Left hindlimb (tissue), 1 donor: ENCODE results near the gene DBP.
"Not testable (repeated sequence)": the region's sequence is repeated elsewhere in the genome, so short reads cannot be mapped to it uniquely, and the experiment has no call there.

ENCODE experiments used
- DNase-seq: peaks from one replicate; pipeline ENCODE4 v3.0.0-alpha.2; 2018

DBP gene

GRCh38 chr19:48665786-48666185 is 28.6 kb upstream of the DBP start:
- DNase-seq: no peak

GRCh38 chr19:48664476-48664875 is 27.3 kb upstream of the DBP start:
- DNase-seq: no peak

DNA sequence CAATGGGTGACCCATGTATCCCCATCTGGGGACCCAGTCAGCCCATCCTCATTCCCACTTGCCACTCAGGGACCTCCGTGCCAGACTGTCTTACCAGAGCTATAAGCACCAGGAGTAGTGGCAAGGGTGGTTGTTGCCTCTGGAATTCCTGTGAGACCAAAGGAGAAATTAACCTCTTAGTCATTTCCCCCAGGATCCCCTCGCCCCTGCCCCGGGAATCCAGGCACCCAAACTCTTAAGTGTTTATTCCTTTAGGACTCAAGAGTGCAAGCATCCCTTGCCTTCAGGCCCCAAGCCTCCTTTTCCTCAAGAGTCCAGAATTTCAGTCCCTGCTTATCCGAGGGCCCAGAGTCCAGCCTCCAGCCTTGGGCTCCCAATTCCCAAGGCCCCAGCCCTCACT is 26.5 kb upstream of the DBP start:
- DNase-seq: no peak

GRCh38 chr19:48661711-48662090 is 24.5 kb upstream of the DBP start:
- DNase-seq: no peak

DNA sequence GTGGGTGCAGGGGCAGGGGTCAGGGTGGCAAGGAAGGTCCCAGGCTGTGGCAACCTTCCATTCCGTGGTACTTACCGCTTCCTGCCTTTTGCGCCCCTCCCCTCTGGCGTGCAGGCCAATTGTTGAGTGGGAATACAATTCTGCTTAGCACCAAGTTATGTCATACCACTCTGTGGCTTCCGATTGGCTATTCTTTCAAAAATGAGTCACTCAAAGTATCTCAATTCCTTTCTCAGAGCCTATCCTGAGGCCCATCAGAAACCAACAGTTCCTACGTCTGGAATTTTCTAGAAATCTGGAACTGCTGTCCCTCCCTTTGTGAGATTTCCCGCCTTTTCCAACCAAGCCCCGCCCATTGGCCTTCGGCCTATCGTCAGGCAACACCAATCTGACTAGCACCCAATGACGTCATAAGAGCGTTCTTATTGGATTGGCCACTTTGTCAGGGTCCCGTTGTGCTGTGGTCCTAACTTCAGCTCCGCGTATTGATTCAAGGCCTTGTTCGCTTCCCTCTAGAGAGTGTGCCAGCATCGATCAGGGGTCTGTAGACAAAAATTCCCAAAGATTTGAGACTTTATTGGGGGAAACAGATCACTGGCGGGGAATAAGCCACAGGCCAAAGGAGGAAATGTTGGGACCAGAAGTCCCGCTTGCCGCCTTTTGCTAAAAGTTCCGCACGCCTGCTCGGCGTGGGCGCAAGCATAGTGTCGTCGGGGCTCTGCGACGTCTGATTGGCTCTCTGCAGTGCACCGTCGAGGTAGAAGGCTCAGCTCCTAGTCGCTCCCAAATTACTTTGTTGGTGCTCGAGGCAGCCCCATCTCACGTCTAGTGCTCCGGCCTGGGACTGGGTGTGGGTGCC is 23.9 kb upstream of the DBP start:
- DNase-seq: peak; percentile 67

GRCh38 chr19:48659768-48660167 is 22.6 kb upstream of the DBP start:
- no peak for DNase-seq

- DNase-seq: no peak
Measured at GRCh38 chr19:48658483-48658882, 21.3 kb upstream of the DBP start.

DNA sequence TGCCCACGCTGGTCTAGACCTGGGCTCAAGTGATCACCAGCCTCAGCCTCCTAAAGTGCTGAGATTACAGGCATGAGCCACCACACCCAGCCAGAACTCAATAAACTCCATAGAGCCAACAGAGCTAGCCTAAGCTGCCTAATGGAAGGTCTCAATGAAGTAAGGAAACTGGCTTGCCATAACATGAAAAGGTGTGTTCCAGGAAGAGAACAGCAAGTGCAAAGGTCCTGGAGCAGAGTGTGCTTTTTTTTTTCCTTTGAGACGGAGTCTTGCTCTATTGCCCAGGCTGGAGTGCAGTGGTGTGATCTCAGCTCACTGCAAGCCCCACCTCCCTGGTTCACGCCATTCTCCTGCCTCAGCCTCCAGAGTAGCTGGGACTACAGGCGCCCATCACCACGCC is 20.6 kb upstream of the DBP start:
- not testable (repeated sequence) for DNase-seq

- no peak for DNase-seq
Measured at GRCh38 chr19:48656840-48657474, 19.8 kb upstream of the DBP start.

DNA sequence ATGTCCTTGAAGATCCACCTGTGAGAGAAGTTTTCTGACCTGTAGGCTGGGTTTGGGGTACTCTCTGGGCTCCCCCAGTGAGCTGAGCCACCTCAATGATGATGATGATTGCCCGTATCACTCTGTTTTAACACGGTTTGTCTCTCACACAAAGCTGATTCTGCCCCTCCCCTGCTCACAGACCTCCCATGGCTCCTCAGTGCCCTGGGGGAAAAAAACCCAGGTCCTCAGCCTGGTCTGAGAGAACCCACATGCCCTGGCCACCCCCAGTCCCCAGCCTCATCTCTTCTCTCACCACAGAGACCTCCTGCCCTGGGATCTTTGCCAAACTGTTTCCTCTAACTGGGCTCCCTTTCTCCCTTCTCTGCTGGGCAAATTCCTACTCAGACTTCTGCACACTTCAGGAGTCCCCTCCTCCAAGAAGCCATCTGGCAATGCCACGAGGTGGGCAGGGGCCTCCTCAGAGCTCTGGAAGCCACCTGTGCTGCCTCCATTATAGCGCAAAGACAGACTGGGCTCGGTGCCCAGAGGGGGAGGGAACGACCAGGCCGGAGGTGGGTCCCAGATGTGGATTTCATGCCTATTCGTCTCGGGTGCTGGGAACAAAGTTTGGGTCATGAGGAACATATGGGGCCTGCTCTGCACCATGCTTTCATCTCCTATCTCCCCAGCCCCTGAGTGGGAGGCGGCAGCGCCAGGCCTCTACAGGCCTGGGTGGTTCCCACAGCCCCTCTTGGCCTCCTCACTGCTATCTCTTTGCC is 17.3 kb upstream of the DBP start:
- DNase-seq: peak; percentile 74

GRCh38 chr19:48651683-48652048 is 14.5 kb upstream of the DBP start:
- no peak for DNase-seq

DNA sequence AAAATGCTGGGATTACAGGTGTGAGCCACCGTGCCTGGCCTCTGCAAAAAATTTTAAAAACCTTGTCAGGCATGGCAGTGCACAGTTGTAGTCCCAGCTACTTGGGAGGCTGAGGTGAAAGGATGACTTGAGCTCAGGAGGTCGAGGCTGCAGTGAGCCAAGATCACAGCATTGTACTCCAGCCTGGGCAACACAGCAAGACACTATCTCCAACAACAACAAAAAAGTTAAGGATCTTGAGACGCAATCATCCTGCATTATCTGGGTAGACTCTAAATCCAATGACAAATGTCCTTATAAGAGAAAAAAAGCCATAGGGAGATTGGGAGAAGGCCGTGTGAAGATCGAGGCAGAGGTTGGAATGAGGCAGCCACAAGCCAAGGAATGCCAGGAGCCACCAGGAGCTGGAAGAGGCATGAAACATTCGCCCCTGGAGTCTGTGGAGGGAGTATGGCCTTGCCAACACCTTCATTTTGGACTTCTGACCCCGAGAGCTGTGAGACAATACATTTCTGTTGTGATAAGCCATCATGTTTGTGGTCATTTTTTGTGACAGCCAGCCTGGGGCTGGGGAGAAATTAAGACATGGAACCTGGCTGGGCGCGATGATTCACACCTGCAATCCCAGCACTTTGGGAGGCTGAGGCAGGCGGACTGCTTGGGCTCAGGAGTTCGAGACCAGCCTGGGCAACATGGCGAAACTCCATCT is 13.9 kb upstream of the DBP start:
- no peak for DNase-seq

GRCh38 chr19:48648134-48648533 is 11.0 kb upstream of the DBP start:
- no peak for DNase-seq

- DNase-seq: no peak
Measured at GRCh38 chr19:48646722-48647216, 9.6 kb upstream of the DBP start.

DNA sequence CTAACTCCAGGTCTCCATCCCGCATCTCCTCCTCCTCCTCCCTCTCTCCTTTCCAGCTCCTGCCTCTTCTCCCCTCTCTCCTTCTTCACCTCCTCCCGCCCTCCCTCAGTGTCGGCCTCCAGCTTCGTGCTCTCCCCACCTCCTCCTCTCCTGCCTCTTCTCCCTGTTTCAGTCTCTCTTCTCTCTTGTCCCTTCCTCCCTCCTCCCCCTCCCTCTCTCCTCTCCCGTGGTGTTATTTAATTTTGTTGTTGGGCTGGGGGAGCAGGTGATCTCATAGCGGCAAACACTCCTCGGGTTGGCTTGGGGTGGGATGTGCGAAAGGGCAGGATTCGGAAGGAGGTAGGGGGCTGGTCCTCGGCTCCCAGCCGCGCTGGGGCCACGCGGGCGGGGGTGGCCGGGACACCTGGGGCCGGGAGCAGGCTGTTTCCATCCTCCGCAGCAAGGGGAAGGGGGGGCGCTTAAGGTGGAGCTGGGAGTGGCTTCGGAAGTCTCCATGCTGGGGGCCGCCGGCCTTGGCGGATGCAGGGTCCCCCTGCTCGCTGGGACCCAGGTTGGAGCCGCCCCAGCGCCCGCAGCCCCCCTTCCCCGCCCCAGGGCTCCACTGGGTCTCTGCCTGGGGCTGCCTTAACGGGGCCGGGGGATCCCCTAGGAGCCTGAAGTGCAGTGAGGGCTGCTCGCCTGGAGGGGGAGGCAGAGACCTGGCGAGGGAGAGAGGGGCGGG is 9.0 kb upstream of the DBP start, which contains the start of gene CA11:
Gene CA11, minus strand, starts transcription at position 187 of the 721 bp plus-strand sequence. CDS start 555 bp downstream, outside the sequence.
- DNase-seq: peak; percentile 92

DNA sequence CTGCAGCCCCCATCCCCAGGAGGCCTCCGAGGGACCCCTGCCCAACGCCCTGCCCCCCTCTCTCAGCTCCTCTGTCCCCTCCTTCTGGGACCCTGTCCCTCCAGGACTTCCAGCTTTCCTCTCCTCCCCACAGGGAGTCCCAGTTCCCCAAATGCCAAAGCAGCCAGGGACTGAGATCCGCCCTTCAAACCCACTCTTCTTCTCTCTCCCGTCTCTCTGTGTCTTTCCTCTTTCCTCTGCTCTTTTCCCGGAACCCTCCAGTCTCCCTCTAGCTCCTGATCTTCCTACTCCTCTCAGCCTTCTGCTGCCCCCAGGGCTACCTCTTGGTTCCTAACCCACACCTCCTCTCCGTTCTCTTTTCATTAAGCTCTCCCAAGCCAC is 8.4 kb upstream of the DBP start:
- no peak for DNase-seq

DNA sequence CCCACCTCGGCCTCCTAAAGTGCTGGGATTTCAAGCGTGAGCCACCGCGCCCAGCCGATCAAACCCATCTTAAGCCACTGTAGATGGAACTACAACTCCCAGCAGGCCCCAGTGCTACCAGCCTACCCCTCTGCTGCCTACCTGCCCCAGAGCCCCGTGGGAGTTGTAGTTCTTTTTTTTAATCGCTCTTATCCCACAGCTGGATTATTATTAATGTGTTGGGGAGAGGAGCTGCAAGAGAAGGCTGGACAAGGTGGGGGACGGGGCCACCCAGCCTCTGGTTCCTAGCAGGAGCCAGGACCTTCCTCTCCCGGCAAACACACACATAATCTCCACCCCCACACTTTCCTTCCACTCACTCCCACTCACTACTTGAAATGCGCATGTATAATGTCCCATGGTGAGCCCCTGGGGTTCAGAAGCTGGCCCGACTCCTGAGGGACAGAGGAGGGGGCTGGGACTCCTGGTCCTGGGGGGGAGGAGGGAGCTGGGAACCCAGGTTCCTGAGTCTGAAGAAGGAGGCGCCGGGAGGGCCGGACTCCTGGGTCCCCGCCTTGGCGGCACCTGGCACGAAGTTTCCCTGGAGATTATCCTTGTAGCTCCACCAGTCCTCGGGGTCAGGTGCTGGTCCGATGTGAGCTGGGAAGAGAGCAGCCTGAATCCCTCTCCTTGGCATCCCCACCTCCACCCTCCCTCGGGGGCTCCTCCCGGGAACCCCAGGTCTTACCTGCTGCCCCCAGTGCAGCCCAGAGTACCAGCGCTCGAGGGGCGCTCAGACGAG is 7.8 kb upstream of the DBP start:
- DNase-seq: peak; percentile 76

- DNase-seq: no peak
Measured at GRCh38 chr19:48644355-48644754, 7.2 kb upstream of the DBP start.

GRCh38 chr19:48642862-48643261 is 5.7 kb upstream of the DBP start:
- no peak for DNase-seq

GRCh38 chr19:48641850-48642249 is 4.7 kb upstream of the DBP start:
- no peak for DNase-seq
